A549 (cell line): Measurements from ENCODE around the gene SLC39A11.

Source experiments
- CTCF ChIP-seq: fragments of >200 bp; sonication (Bioruptor Twin); formaldehyde crosslinking; IDR thresholded peaks from 3 replicates; pipeline ENCODE4 v1.5.1; 2016
- EP300 ChIP-seq, 2 experiments: fragments of >200 bp; sonication (Bioruptor Twin); formaldehyde crosslinking; IDR thresholded peaks; 2 replicates in 1 of 2; 3 replicates in 1 of 2; pipeline ENCODE4 v1.6.1; 2016 to 2017
- ESRRA ChIP-seq: fragments of 150-350 bp; IDR thresholded peaks from 2 replicates; pipeline ENCODE4 v1.6.1; 2014; ENCODE audit warnings: mild to moderate bottlenecking, low read length, borderline replicate concordance
- FOSL2 ChIP-seq, 2 experiments: fragments of 450-650 bp in 1 of 2; fragments of >200 bp in 1 of 2; sonication (Bioruptor Twin) in 1 of 2; formaldehyde crosslinking; IDR thresholded peaks; 2 replicates each; pipeline versions ENCODE4 v1.5.0 to v1.6.1; 2016 to 2020; ENCODE audit warnings: mild to moderate bottlenecking in 1 of 2, moderate library complexity in 1 of 2
- HDAC2 ChIP-seq: fragments of 200-600 bp; sonication (generic); IDR thresholded peaks from 2 replicates; pipeline ENCODE4 v1.6.1; 2016
- KDM1A ChIP-seq: fragments of 200-600 bp; sonication (generic); IDR thresholded peaks from 2 replicates; pipeline ENCODE4 v1.6.1; 2016; ENCODE audit warnings: low read depth, mild to moderate bottlenecking
- MAZ ChIP-seq: fragments of 150-350 bp; IDR thresholded peaks from 2 replicates; pipeline ENCODE4 v1.6.1; 2014; ENCODE audit warnings: antibody characterized with exemption, low read depth, low read length, borderline replicate concordance
- NPAS2 ChIP-seq: fragments of 250-450 bp; sonication (Bioruptor Pico); IDR thresholded peaks from 2 replicates; pipeline ENCODE4 v1.8.0; 2022; ENCODE audit warnings: mild to moderate bottlenecking, moderate library complexity, borderline replicate concordance
- POLR2A ChIP-seq: IDR thresholded peaks from 2 replicates; pipeline ENCODE4 v1.6.1; 2012; ENCODE audit warnings: mild to moderate bottlenecking, low read length
- RAD21 ChIP-seq, 2 experiments: fragments of >200 bp in 1 of 2; sonication (Bioruptor Twin) in 1 of 2; formaldehyde crosslinking in 1 of 2; IDR thresholded peaks in 1 of 2; conservative IDR thresholded peaks in 1 of 2; 2 replicates in 1 of 2; 3 replicates in 1 of 2; pipeline ENCODE4 v1.6.1; 2012 to 2018; ENCODE audit warnings: inconsistent platforms in 1 of 2
- RFX5 ChIP-seq: fragments of 450-650 bp; IDR thresholded peaks from 2 replicates; pipeline ENCODE4 v1.7.1; 2014; ENCODE audit warnings: antibody characterized with exemption, mild to moderate bottlenecking, moderate library complexity
- SMC3 ChIP-seq: fragments of >200 bp; sonication (Bioruptor Twin); formaldehyde crosslinking; IDR thresholded peaks from 3 replicates; pipeline ENCODE4 v1.6.1; 2018; ENCODE audit warnings: inconsistent platforms
- TF ChIP-seq, protein P1 (sequence below): fragments of 200-600 bp; sonication (generic); IDR thresholded peaks from 2 replicates; pipeline ENCODE4 v1.6.1; 2016; ENCODE audit warnings: antibody characterized with exemption, mild to moderate bottlenecking, moderate library complexity
- TF ChIP-seq, protein P2 (sequence below): fragments of 450-650 bp; IDR thresholded peaks from 2 replicates; pipeline ENCODE4 v1.6.1; 2014; ENCODE audit warnings: antibody characterized with exemption

GRCh38 chr17:72935984-72936383 lies 156.5 kb downstream of the SLC39A11 start:
- no peak for TF ChIP-seq HDAC2
- TF ChIP-seq, protein P1, sequence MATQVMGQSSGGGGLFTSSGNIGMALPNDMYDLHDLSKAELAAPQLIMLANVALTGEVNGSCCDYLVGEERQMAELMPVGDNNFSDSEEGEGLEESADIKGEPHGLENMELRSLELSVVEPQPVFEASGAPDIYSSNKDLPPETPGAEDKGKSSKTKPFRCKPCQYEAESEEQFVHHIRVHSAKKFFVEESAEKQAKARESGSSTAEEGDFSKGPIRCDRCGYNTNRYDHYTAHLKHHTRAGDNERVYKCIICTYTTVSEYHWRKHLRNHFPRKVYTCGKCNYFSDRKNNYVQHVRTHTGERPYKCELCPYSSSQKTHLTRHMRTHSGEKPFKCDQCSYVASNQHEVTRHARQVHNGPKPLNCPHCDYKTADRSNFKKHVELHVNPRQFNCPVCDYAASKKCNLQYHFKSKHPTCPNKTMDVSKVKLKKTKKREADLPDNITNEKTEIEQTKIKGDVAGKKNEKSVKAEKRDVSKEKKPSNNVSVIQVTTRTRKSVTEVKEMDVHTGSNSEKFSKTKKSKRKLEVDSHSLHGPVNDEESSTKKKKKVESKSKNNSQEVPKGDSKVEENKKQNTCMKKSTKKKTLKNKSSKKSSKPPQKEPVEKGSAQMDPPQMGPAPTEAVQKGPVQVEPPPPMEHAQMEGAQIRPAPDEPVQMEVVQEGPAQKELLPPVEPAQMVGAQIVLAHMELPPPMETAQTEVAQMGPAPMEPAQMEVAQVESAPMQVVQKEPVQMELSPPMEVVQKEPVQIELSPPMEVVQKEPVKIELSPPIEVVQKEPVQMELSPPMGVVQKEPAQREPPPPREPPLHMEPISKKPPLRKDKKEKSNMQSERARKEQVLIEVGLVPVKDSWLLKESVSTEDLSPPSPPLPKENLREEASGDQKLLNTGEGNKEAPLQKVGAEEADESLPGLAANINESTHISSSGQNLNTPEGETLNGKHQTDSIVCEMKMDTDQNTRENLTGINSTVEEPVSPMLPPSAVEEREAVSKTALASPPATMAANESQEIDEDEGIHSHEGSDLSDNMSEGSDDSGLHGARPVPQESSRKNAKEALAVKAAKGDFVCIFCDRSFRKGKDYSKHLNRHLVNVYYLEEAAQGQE: no peak
- TF ChIP-seq, protein P2, sequence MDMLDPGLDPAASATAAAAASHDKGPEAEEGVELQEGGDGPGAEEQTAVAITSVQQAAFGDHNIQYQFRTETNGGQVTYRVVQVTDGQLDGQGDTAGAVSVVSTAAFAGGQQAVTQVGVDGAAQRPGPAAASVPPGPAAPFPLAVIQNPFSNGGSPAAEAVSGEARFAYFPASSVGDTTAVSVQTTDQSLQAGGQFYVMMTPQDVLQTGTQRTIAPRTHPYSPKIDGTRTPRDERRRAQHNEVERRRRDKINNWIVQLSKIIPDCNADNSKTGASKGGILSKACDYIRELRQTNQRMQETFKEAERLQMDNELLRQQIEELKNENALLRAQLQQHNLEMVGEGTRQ: no peak
- TF ChIP-seq CTCF: no peak
- TF ChIP-seq RAD21 (conservative IDR thresholded peaks at IDR 0.05 in 1 of 2, IDR thresholded peaks at IDR 0.05 in 1 of 2): no peak
- TF ChIP-seq NPAS2 (CRISPR knock-in tag): no peak
- TF ChIP-seq RFX5: no peak
- no peak for TF ChIP-seq POLR2A
- no peak for TF ChIP-seq FOSL2 (IDR thresholded peaks at IDR 0.05)
- TF ChIP-seq FOSL2 (CRISPR knock-in tag; IDR thresholded peaks at IDR 0.05): no peak
- TF ChIP-seq ESRRA: no peak
- TF ChIP-seq MAZ: no peak
- TF ChIP-seq EP300 (IDR thresholded peaks at IDR 0.05): no peak
- TF ChIP-seq SMC3: no peak
- TF ChIP-seq KDM1A: no peak
